Endothelial cell of umbilical vein (primary cell): ENCODE measurements around the gene CLIC3. TPM values are rescaled to one million over a fixed set of nuclear protein-coding genes. Genes with fewer than 3 reads are reported as not detected.

Experiments used
- Bru-seq: library from RNA; stranded (reverse); fragments of 400-500 nt; gene quantifications from one replicate; lab custom pipeline; 2021; lab: Mats Ljungman, UMichigan
- BruChase-seq, 2 experiments: library from RNA; stranded (reverse); fragments of 400-500 nt; gene quantifications; one replicate each; lab custom pipeline; 2021; lab: Mats Ljungman, UMichigan
- BruUV-seq: library from RNA; stranded (reverse); fragments of 400-500 nt; replicated peaks from 2 replicates; lab custom pipeline; 2021; lab: Mats Ljungman, UMichigan
- CTCF ChIA-PET: fragments of 300-600, 350-600 bp; sonication (Branson Sonifier 250); formaldehyde crosslinking; loops from one replicate; lab custom pipeline; 2021; ENCODE audit warnings: antibody characterized with exemption, inconsistent platforms; lab: Charles Lee
- POLR2A ChIA-PET: fragments of 300-600, 350-600 bp; sonication (Branson Sonifier 250); formaldehyde crosslinking; loops from one replicate; lab custom pipeline; 2021; ENCODE audit warnings: antibody characterized with exemption, inconsistent platforms; lab: Charles Lee
- DNase-seq: peaks from one replicate; pipeline ENCODE4 v3.0.0-alpha.2; 2011; ENCODE audit warnings: low read depth, low spot score
- FAIRE-seq: peaks from 2 replicates; lab custom pipeline; 2011; peaks lifted over from hg19 to GRCh38; lab: Jason Lieb, UNC
- H2AFZ ChIP-seq: 2 replicates; pipeline ENCODE4 v1.6.0; 2012; ENCODE audit warnings: low read depth, low read length, control low read depth, inconsistent platforms
- H3K27ac ChIP-seq: 2 replicates; pipeline ENCODE4 v1.5.1; 2011; ENCODE audit warnings: low read depth, mild to moderate bottlenecking, control low read depth, low read length, moderate library complexity; ENCODE audit not compliant: insufficient read depth
- H3K27me3 ChIP-seq, 2 experiments: 2 replicates each; pipeline versions ENCODE4 v1.6.0 to v1.6.1; 2011; ENCODE audit warnings: low read length in 2 of 2, mixed read lengths in 1 of 2; ENCODE audit not compliant: control insufficient read depth in 2 of 2, insufficient read depth in 2 of 2
- H3K36me3 ChIP-seq, 2 experiments: 2 replicates in 1 of 2; 3 replicates in 1 of 2; pipeline ENCODE4 v1.5.1; 2011; ENCODE audit warnings: low read length in 2 of 2, mild to moderate bottlenecking in 1 of 2, moderate library complexity in 1 of 2; ENCODE audit not compliant: control insufficient read depth in 2 of 2, insufficient read depth in 2 of 2; ENCODE audit errors: extremely low read depth in 1 of 2
- H3K4me1 ChIP-seq: 3 replicates; pipeline ENCODE4 v1.5.1; 2011; ENCODE audit warnings: mild to moderate bottlenecking, low read length; ENCODE audit not compliant: control insufficient read depth, insufficient read depth; ENCODE audit errors: extremely low read depth
- H3K4me2 ChIP-seq: 2 replicates; pipeline ENCODE4 v1.6.1; 2011; ENCODE audit warnings: low read length, control low read depth, mixed read lengths; ENCODE audit not compliant: insufficient read depth
- H3K4me3 ChIP-seq, 3 experiments: fragments of 200-600 bp in 1 of 3; sonication (generic), shearing (Covaris generic) in 1 of 3; replicated peaks in 1 of 3; 2 replicates each; pipeline ENCODE4 v1.5.1; 2011 to 2016; ENCODE audit warnings: control low read depth in 3 of 3, low read length in 3 of 3, mild to moderate bottlenecking in 2 of 3, inconsistent platforms in 1 of 3, low read depth in 1 of 3, moderate library complexity in 1 of 3; ENCODE audit not compliant: insufficient read depth in 1 of 3
- H3K79me2 ChIP-seq: 2 replicates; pipeline ENCODE4 v1.6.0; 2012; ENCODE audit warnings: low read length, inconsistent platforms; ENCODE audit not compliant: control insufficient read depth, insufficient read depth
- H3K9ac ChIP-seq: replicated peaks from 2 replicates; pipeline ENCODE3; 2011; ENCODE audit warnings: low read length, control low read depth; ENCODE audit not compliant: insufficient read depth; ENCODE audit errors: extremely low read depth
- H3K9me1 ChIP-seq: replicated peaks from 3 replicates; pipeline ENCODE4 v1.6.0; 2011; ENCODE audit warnings: mild to moderate bottlenecking, low read length; ENCODE audit not compliant: control insufficient read depth, insufficient read depth; ENCODE audit errors: extremely low read depth
- H3K9me3 ChIP-seq: replicated peaks from 2 replicates; pipeline ENCODE4 v1.5.1; 2012; ENCODE audit warnings: low read length, inconsistent platforms; ENCODE audit not compliant: control insufficient read depth, insufficient read depth
- H4K20me1 ChIP-seq: replicated peaks from 2 replicates; pipeline ENCODE3; 2011; ENCODE audit warnings: mild to moderate bottlenecking, low read length; ENCODE audit not compliant: control insufficient read depth, insufficient read depth; ENCODE audit errors: extremely low read depth
- POLR2A ChIP-seq: IDR thresholded peaks from 2 replicates; pipeline ENCODE4 v1.6.1; 2012; ENCODE audit warnings: low read depth, mild to moderate bottlenecking, control low read depth, low read length
- dilution Hi-C: fragments of 300-500 bp; cut with MboI; formaldehyde crosslinking; loops from one replicate; pipeline ENCODE4 v1.15.0; 2019; ENCODE audit warnings: low sequenced_read_pairs; ENCODE audit not compliant: extremely low pct_ligation_motif_present
- intact Hi-C: fragments of 100-400 bp; cut with micrococcal nuclease; formaldehyde crosslinking; loops from one replicate; pipeline ENCODE4 v1.10.0; 2022
- long read RNA-seq: library from polyadenylated mRNA; stranded (forward); transcript quantifications from one replicate; pipeline ENCODE4 v2.0.0, GENCODE V29; 2021
- polyA minus RNA-seq, 3 experiments: library from RNA; depleted of rRNA, polyadenylated mRNA; stranded (reverse); fragments of >200 nt; gene quantifications; 1 replicate in 1 of 3; 2 replicates in 2 of 3; pipeline ENCODE4 v1.2.3, GENCODE V29; 2011
- polyA plus RNA-seq, 4 experiments: library from polyadenylated mRNA; depleted of rRNA in 3 of 4; stranded (reverse) in 3 of 4; unstranded in 1 of 4; fragments of >200 nt; gene quantifications; 2 replicates each; pipeline versions ENCODE4 v1.2.1 to v1.2.3, GENCODE V29; 2011 to 2012; ENCODE audit warnings: missing spikeins in 1 of 4
- total RNA-seq: library from RNA; stranded (reverse); gene quantifications from 2 replicates; pipeline ENCODE4 v1.2.3, GENCODE V29; 2021

Gene CLIC3
- total RNA-seq (not detected in 2 replicates), polyA plus RNA-seq (2.3 and 4.1 TPM in 2 replicates), polyA minus RNA-seq (0.29 TPM in 1 of 2 replicates, not detected in the other), Bru-seq, nascent RNA (not detected), BruChase-seq, experiment 1, labeled RNA remaining after a 6-hour chase (not detected), BruChase-seq, experiment 2, labeled RNA remaining after a 2-hour chase (not detected)
- 1.8 and 2.3 TPM in 2 replicates for polyA plus RNA-seq (2011; cell fraction: cytosol; rRNA removed)
- polyA plus RNA-seq (2011; cell fraction: nucleus; rRNA removed) = 0.97 and 1.2 TPM in 2 replicates
- 2.9 and 12.9 TPM in 2 replicates for polyA plus RNA-seq (2012)
- polyA minus RNA-seq (2011; cell fraction: cytosol; rRNA and poly(A)+ RNA removed) = 36.3 TPM
- polyA minus RNA-seq (2011; cell fraction: nucleus; rRNA and poly(A)+ RNA removed) = 1.2 TPM in 1 of 2 replicates, not detected in the other
- long read RNA-seq, partial matches to known transcripts = 0 of 2 reads
- long read RNA-seq, other reads (novel, unspliced or antisense) = 0 of 2 reads

DNA sequence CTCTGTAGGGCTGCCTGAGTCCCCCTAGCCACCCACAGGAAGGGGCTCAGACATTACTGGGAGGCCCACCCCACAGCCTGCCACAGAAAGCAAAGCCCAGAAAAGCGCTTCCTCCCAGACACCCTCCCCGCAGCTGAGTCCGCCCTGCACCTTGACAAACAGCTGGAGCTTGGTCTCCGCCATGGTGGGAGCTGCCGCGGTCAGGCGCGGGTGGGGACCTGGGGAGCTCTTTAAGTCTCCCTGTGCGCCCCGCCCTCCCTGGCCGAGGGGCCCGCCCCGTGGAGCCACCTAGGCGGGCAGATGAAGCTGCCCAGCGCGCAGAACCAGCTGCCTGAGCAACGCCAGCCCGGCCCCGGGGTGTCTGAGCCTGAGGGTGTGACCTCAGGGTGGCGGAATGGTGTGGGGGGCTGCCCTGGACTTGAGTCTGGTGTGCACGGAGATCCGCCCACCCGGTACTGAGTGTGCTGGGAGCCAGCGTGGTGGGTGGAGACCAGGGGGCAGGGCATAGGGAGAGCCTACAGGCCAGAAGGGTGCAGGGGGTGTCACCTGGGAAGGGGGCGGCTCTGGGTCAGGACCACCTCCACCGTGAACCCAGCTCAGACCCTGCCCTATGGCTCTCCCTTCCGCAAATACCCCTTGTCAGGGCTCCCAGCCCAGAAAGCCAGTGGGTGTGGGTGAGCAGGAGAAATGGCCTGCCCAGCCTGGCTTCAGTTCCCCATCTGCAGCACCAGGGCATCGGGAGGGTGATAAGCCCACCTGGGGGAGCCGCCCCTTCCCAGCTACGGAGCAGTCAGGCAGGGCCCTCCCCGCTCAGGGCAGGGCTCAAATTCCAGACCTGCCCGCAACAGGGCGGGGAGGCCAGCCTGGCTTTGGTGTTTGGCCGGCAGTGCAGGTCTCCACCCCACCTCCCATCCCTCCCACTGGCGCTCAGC lies at the start of gene CLIC3:
Gene CLIC3 (minus strand): TSS at position 208 of the 932 bp plus-strand sequence. CDS start 25 bp downstream, at position 183.
- CTCF ChIA-PET = interaction anchor here (0.8 to 2.7 kb wide), 9 partner anchors 15 to 154 kb away, joined by 3 to 27 read pairs (median 8); partner anchors contain the start of genes AJM1 and NPDC1
- POLR2A ChIA-PET = no interaction called here
- no peaks in the 10 kb centered on the region for H3K27me3 ChIP-seq
- DNase-seq (no peak), FAIRE-seq (peak; percentile 28)
- no peak within 1 kb of the TSS for H3K9ac ChIP-seq
- dilution Hi-C loops = no loop called here
- intact Hi-C loops = loop anchor here (5.0 kb wide), 1 partner anchor 154 kb away; the partner anchor contains the start of gene AJM1
- BruUV-seq = no TSS peak
- no peaks in the 10 kb centered on the region for H3K9me3 ChIP-seq
- no peaks in the 10 kb centered on the region for H3K9me1 ChIP-seq
- H3K4me3 ChIP-seq = no peak within 1 kb of the TSS
- H3K4me1 ChIP-seq = peaks cover 32% of the 10 kb centered on the region
- peak within 1 kb of the TSS; percentile 33 for H3K27ac ChIP-seq
- H3K4me2 ChIP-seq = peak within 1 kb of the TSS; percentile 6
- peaks cover 9% of the 10 kb centered on the region for H3K79me2 ChIP-seq
- H3K36me3 ChIP-seq = no peaks in the 10 kb centered on the region
- H4K20me1 ChIP-seq = no peaks in the 10 kb centered on the region
- no peak for TF ChIP-seq POLR2A
- no peak within 1 kb of the TSS for H2AFZ ChIP-seq
